PC-3 (cell line): Measurements from ENCODE around the gene PRR20B.

Experiments
- CTCF ChIP-seq: fragments of 300-600 bp; sonication (generic); conservative IDR thresholded peaks from 2 replicates; pipeline ENCODE4 v1.5.1; 2017; ENCODE audit warnings: antibody characterized with exemption, low read depth, mild to moderate bottlenecking, low read length
- EZH2 ChIP-seq: fragments of 300-600 bp; sonication (generic); IDR thresholded peaks from one replicate; pipeline ENCODE4 v1.6.1; 2017; ENCODE audit warnings: antibody characterized with exemption, mild to moderate bottlenecking, low read length; ENCODE audit not compliant: unreplicated experiment

GRCh38 chr13:57191667-57192066 lies 44.4 kb downstream of the PRR20B start:
- TF ChIP-seq CTCF (no peak), EZH2 (no peak)
